Uterus (tissue), 4 donors: ENCODE data around the gene EPB41L3. TPM values are rescaled to one million over a fixed set of nuclear protein-coding genes. Genes with fewer than 3 reads are reported as not detected.

Source experiments
- DNase-seq, 2 donors: peaks; one replicate each; pipeline ENCODE4 v3.0.0-alpha.2; 2019 to 2020
- H3K27ac ChIP-seq, 2 donors: fragments of 200-600 bp; sonication (generic); 1 replicate in 1 of 2; 2 replicates in 1 of 2; pipeline ENCODE4 v1.5.1; 2016 to 2018
- H3K27me3 ChIP-seq, 2 donors: fragments of 200-600 bp; sonication (generic); one replicate each; pipeline ENCODE4 v1.5.1; 2018 to 2019; ENCODE audit warnings: control low read depth in 1 of 2
- H3K36me3 ChIP-seq, 2 donors: fragments of 200-600 bp; sonication (generic); one replicate each; pipeline ENCODE4 v1.5.1; 2019; ENCODE audit warnings: control low read depth in 1 of 2
- H3K4me1 ChIP-seq, 2 donors: fragments of 200-600 bp; sonication (generic); one replicate each; pipeline ENCODE4 v1.5.1; 2018 to 2019; ENCODE audit warnings: control low read depth in 1 of 2
- H3K4me3 ChIP-seq, 2 donors: fragments of 200-600 bp; sonication (generic); 1 replicate in 1 of 2; 2 replicates in 1 of 2; pipeline ENCODE4 v1.5.1; 2018 to 2019; ENCODE audit warnings: mild to moderate bottlenecking in 1 of 2
- H3K9me3 ChIP-seq, 2 donors: fragments of 200-600 bp; sonication (generic); one replicate each; pipeline ENCODE4 v1.5.1; 2019; ENCODE audit warnings: control low read depth in 1 of 2
- CTCF ChIP-seq, 4 experiments: fragments of 200-600 bp in 2 of 4; fragments of 450-650 bp in 2 of 4; sonication (generic) in 2 of 4; IDR thresholded peaks; one replicate each; pipeline ENCODE4 v1.5.1; 2016 to 2019; ENCODE audit warnings: antibody characterized with exemption in 4 of 4, mild to moderate bottlenecking in 2 of 4, moderate library complexity in 1 of 4
- POLR2A ChIP-seq, 2 donors: fragments of 450-650 bp; IDR thresholded peaks; one replicate each; pipeline ENCODE4 v1.6.1; 2016; ENCODE audit warnings: antibody characterized with exemption in 2 of 2, mild to moderate bottlenecking in 1 of 2, moderate library complexity in 1 of 2
- intact Hi-C: fragments of 100-400 bp; cut with DNase I; formaldehyde crosslinking; loops from one replicate; pipeline ENCODE4 v1.15.1; 2023; ENCODE audit warnings: low total_unique reads
- total RNA-seq, 4 donors: library from RNA; depleted of rRNA in 3 of 4; stranded (reverse); fragments of >200 nt in 3 of 4; gene quantifications; one replicate each; pipeline versions ENCODE4 v1.1.0 to v1.2.4, GENCODE V29; 2014 to 2023
- donor health status: DM: yes; HTN: yes; CAD: no.

The EPB41L3 gene
- total RNA-seq, 4 donors from 2014 or later = 31.5 to 111 (median 57.1) TPM

GRCh38 chr18:5543036-5543680, 639 bp downstream of the EPB41L3 start:
- Histone ChIP-seq H3K4me1 (no peaks in the 10 kb centered on the region), H3K27ac (peak overlapping the region; percentile 68 to 70), H3K4me3 (peak overlapping the region; percentile 22 to 67), H3K27me3 (no peaks in the 10 kb centered on the region), H3K9me3 (no peaks in the 10 kb centered on the region), H3K36me3 (no peaks in the 10 kb centered on the region)
- intact Hi-C loops = no loop called here
- no peak for DNase-seq
- TF ChIP-seq POLR2A (IDR thresholded peaks at IDR 0.05) (no peak), CTCF (IDR thresholded peaks at IDR 0.05) (peak in 1 of 4 experiments; percentile 12)

GRCh38 chr18:5542515-5543035, 1.2 kb downstream of the EPB41L3 start:
- Histone ChIP-seq H3K27ac (peak overlapping the region; percentile 68 to 70), H3K27me3 (no peaks in the 10 kb centered on the region)

GRCh38 chr18:5541644-5542043, 2.2 kb downstream of the EPB41L3 start:
- Histone ChIP-seq H3K4me1 (no peaks in the 10 kb centered on the region), H3K9me3 (no peaks in the 10 kb centered on the region), H3K4me3 (no peak overlapping the region), H3K27ac (no peak overlapping the region), H3K36me3 (no peaks in the 10 kb centered on the region), H3K27me3 (no peaks in the 10 kb centered on the region)
- no peak for TF ChIP-seq CTCF (IDR thresholded peaks at IDR 0.05)
- no peak for TF ChIP-seq POLR2A (IDR thresholded peaks at IDR 0.05)
- intact Hi-C loops = no loop called here
- DNase-seq = no peak

More at GRCh38 chr18:5542515-5543035, 1.2 kb downstream of the EPB41L3 start:
- TF ChIP-seq POLR2A (IDR thresholded peaks at IDR 0.05) (no peak), CTCF (IDR thresholded peaks at IDR 0.05) (no peak)
- Histone ChIP-seq H3K36me3 (no peaks in the 10 kb centered on the region), H3K4me3 (peak overlapping the region; percentile 22 to 67), H3K9me3 (no peaks in the 10 kb centered on the region), H3K4me1 (no peaks in the 10 kb centered on the region)
- intact Hi-C loops = no loop called here
- DNase-seq = no peak

GRCh38 chr18:5539391-5539790, 4.4 kb downstream of the EPB41L3 start:
- no peaks in the 10 kb centered on the region for H3K9me3 ChIP-seq
- no peak for TF ChIP-seq POLR2A (IDR thresholded peaks at IDR 0.05)
- no peak for TF ChIP-seq CTCF (IDR thresholded peaks at IDR 0.05)
- intact Hi-C loops = no loop called here
- no peaks in the 10 kb centered on the region for H3K36me3 ChIP-seq
- H3K27ac ChIP-seq = no peak overlapping the region
- no peak overlapping the region for H3K4me3 ChIP-seq
- no peaks in the 10 kb centered on the region for H3K27me3 ChIP-seq
- DNase-seq = no peak
- no peaks in the 10 kb centered on the region for H3K4me1 ChIP-seq

- TF ChIP-seq POLR2A (IDR thresholded peaks at IDR 0.05) = no peak
- no peak for TF ChIP-seq CTCF (IDR thresholded peaks at IDR 0.05)
- H3K27me3 ChIP-seq = no peaks in the 10 kb centered on the region
- H3K4me3 ChIP-seq = no peak overlapping the region
- H3K9me3 ChIP-seq = no peaks in the 10 kb centered on the region
- no peaks in the 10 kb centered on the region for H3K4me1 ChIP-seq
- intact Hi-C loops = no loop called here
- DNase-seq = no peak
- no peak overlapping the region for H3K27ac ChIP-seq
- no peaks in the 10 kb centered on the region for H3K36me3 ChIP-seq
These were observed 5.3 kb downstream of the EPB41L3 start for GRCh38 chr18:5538544-5538943.
